GM19025 (cell line): ENCODE data around the gene CSTF3.
"Not testable (repeated sequence)": the region's sequence is repeated elsewhere in the genome, so short reads cannot be mapped to it uniquely, and the experiment has no call there.

Source experiments
- ATAC-seq: cut with Tn5 transposase; IDR thresholded peaks from one replicate; pipeline ENCODE4 v1.9.1; 2021; ENCODE audit warnings: mild to moderate bottlenecking, low read depth, moderate library complexity; ENCODE audit not compliant: unreplicated experiment

Gene CSTF3

DNA sequence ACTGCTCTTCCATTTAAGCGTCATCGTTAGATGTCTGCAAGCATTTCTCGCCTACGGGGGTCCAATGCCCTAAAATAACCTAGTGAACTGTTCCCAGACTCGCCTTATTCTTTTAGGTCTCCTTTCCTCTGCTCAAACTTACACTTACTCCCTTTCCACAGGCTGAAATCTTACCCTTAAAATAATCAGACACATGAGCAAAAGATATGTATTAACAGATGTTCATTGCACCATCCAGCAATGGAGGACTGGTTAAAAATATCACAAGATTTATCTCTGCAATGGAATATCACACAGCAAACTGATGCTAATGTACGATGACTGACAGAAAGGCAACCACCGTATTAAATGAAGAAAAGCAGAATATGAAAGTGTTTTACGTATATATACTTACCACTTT is 1.6 kb upstream of the CSTF3 start:
- no peak for ATAC-seq

DNA sequence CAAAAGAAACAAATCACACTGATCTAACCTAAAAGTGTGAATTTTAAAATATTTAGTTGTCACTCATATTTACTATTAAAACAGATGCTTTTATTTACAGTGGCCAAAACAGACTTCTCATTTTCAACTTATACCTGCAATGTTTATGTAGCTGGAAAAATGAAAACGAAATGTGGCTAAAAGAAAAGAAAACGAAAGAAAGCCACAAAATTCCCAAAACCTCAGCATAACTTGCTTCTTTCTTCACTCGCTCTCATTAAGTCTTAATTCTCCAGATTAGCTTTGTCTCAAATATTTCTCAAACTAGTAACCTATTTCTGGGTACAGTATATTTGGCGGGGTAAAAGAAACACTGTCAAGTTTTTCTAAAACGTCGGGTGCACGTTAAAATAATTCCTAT is 693 bp downstream of the CSTF3 start:
- no peak for ATAC-seq

- ATAC-seq, result no peak
These were observed 1.1 kb downstream of the CSTF3 start for GRCh38 chr11:33160136-33160535.

DNA sequence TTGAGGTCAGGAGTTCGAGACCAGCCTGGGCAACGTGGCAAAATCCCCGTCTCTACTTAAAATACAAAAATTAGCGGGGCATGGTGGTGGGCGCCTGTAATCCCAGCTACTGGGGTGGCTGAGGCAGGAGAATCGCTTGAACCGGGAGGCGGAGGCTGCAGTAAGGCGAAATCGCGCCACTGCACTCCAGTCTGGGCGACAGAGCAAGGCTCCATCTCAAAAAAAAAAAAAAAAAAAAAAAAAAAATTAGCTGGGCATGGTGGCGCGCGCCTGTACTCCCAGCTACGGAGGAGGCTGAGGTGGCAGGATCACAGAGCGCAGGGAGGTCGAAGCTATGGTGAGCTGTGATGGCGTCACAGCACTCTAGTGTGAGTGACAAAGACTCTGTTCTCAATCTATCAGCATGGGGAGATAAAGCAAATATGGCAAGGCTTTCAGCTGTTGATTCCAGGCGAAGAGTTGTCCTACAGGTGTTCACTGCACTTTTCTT is 1.9 kb downstream of the CSTF3 start:
- not testable (repeated sequence) for ATAC-seq

- ATAC-seq, result no peak
These were observed 2.5 kb downstream of the CSTF3 start for GRCh38 chr11:33158596-33159275.

DNA sequence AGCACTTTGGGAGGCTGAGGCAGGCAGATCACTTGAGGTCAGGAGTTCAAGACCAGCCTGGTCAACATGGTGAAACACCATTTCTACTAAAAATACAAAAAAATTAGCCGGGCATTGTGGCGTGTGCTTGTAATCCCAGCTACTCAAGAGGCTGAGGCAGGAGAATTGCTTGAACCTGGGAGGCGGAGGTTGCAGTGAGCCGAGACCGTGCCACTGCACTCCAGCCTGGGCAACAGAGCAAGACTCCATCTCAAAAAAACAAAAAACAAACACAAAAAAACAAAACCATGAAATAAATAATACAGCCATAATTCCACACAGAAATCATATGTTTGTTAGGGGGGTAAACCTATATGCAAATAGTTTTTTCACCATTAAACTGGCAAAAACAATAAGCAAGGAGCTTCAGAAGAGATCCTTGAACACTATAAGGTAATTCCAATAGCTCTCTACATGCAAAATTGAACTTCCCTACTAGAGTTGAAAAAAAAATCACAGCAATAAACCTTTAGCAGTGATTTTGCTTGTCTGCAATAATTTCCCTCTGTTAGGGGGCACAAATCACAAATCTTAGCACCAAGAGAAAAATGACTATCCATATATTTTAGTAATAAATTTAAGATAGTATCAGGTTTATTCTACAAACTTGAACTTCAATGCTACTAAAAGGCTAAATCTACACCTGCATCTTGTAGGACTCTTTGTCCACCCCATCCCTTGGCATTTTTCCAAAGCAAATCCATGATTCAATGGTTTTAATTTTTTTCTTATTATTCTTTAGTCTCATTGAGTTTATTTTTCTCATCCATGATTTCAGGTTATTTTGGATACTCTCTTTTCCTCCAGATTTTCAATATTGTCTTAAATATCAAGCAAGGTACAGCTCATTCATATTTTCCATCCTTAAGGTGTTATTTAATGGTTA is 3.9 kb downstream of the CSTF3 start:
- ATAC-seq, result no peak

GRCh38 chr11:33151399-33151798 is 9.9 kb downstream of the CSTF3 start:
- ATAC-seq, result no peak

- no peak for ATAC-seq
These were observed 13.7 kb downstream of the CSTF3 start for GRCh38 chr11:33147559-33147958.

DNA sequence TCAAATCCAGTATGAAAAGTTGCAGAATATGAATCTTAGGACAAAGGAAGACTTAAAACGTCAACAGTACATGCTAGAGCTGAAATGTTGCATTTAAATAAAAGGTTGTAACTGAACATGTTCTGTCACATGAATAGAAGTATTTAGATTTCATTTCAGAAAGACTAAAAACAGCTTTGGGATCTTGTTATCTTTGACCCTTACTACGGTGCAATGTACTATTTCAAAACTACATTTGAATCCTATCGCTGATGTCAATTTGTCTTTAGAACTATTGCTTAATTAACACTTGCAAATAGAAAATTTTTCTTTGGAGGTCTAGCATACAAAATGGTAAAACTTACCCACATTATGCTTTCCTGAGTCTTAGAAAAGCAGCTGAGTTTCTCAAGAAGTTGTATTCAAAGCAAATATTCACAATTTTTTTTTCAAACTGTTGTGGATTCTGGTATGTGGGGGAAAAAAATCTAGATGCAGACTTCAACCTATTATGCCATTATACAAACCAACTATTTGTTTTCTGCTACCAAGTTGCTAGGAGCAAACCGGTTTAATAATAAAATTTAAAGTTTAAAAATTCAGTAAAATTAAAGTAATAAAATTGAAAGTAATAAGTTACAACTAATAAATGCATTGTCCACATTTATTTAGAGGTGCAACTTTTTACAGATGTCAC is 25.4 kb downstream of the CSTF3 start:
- ATAC-seq, result no peak

GRCh38 chr11:33135216-33135615 is 26.1 kb downstream of the CSTF3 start:
- ATAC-seq, result no peak

- ATAC-seq, result no peak
These were observed 27.0 kb downstream of the CSTF3 start for GRCh38 chr11:33134276-33134675.

DNA sequence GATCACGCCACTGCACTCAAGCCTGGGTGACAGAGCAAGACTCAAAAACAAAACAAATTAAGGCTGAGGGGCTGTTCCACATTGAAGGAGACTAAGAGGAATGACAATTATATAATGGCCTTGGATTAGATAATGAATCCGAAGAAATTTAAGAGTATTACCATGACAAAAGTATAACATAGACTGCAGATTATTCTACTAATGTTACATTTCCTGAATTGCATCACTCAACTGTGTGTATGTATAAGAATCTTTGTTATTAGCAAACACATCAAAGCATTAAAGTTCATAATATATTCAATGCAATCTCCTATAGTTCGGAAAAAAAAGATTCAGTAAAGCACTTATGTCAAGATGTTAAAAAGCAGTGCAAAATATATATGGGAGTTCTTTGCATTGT is 27.5 kb downstream of the CSTF3 start:
- ATAC-seq, result no peak

- ATAC-seq, result no peak
These were observed 28.8 kb downstream of the CSTF3 start for GRCh38 chr11:33132510-33132909.

DNA sequence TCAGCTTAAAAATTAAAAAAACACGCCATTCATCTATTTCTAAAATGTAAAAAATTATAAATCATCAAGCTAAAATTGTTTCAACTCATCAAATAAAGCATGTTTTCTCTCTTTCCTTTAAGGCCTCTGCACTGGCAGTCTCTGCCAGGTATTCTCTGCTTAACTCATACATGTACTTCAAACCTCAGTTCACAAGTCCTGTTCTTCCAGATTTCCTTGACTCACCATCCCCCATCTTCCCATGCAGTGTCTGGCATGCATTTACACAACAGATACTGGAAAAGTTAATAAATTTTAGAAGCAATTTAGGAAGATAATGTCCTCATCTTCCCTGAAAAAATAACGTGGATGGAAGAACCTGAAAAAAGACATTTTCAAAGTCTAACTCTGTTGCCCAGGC is 32.5 kb downstream of the CSTF3 start:
- no peak for ATAC-seq

- ATAC-seq, result no peak
These were observed 35.7 kb downstream of the CSTF3 start for GRCh38 chr11:33125611-33126010.

- no peak for ATAC-seq
These were observed 36.3 kb downstream of the CSTF3 start for GRCh38 chr11:33125025-33125424.

DNA sequence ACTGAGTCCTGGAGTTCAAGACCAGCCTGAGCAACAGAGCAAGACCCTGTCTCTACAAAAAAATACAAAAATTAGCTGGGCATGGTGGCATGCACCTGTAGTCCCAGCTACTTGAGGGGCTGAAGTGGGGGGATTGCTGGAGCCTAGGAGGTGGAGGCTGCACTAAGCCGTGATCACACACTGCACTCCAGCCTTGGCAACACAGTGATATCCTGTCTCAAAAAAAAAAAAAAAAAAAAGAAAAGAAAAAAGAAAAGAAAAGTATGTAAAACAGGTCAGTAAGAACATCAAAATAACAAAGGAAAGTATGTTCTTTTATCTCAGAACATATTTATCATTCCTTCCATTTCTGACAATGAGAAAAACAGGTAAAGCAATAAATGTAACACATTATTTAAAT is 38.6 kb downstream of the CSTF3 start:
- ATAC-seq, result not testable (repeated sequence)

- no peak for ATAC-seq
These were observed 44.7 kb downstream of the CSTF3 start for GRCh38 chr11:33116535-33116934.

DNA sequence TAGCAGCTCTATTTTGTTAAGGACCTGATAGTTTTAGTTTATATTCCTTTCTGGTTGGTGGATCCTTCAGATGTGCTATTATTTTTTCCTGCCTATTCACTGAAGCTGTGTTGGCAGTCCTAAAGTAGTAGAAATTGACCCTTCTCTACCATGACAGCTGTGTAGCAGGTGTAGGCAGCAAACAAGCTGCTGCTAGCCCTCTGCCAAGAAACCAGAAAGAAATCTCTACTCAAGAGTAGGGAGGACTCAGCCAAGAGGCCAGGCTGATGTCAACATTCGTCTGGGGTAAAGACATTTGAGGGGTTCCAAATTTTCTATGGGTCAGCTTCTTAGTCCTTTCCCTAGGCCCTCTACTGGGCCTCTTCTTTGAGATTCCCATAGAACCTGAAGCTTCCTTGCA is 51.2 kb downstream of the CSTF3 start:
- ATAC-seq, result no peak

DNA sequence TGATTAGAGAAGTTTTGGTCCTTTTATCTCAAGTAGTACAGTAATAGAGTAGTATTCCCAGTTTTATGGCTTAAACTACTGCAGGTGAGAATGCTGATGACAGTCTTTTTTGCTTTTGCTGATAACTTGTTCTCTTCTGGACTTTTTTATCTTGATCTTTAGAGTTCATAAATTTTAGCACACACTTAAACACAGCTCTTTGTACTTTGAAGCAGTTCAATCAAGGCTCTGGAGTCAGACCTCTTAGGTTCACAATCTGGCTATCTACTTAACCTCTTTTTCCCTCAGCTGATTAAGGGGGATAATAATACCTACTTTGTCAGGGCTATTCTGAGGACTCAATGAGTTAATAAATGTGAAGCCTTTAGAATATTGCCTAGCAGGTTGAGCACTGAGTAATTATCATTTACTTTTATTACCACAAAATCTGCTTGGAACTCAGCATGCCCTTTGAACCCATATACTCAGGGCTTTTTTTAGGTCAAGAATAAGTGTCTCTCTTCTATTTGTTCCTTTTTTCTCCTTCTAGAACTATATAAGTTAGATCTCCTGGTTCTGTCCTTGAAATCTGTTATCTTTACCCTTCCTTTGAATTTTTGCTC is 51.9 kb downstream of the CSTF3 start:
- ATAC-seq, result no peak

DNA sequence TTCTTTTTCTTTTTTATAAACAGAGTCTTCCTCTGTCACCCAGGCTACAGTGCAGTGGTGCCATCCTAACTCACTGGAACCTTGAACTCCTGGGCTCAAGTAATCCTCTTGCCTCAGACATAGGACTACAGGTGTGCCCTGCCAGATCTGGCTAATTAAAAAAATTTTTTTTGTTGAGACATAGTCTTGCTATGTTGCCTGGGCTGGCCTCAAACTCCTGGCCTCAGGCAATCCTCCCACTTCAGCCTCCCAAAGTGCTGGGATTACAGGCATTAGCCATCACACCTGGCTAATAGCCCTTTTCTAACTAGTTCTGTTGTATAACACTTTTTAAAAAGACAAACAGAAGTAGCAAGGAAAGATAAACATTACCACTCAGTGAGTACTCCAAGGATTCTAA is 57.4 kb downstream of the CSTF3 start:
- no peak for ATAC-seq
